BJ (cell line): ENCODE data around the gene CHSY1. TPM values are rescaled to one million over a fixed set of nuclear protein-coding genes. Genes with fewer than 3 reads are reported as not detected.

Experiments
- CTCF ChIA-PET: fragments of 350-600 bp; formaldehyde crosslinking; extraction: SDS; loops from one replicate; lab custom pipeline; 2021; ENCODE audit warnings: antibody characterized with exemption, inconsistent platforms; lab: Yijun Ruan, JAX
- POLR2A ChIA-PET: fragments of 300-600 bp; sonication (Branson Sonifier 250); formaldehyde crosslinking; extraction: SDS; loops from one replicate; lab custom pipeline; 2021; ENCODE audit warnings: antibody characterized with exemption; lab: Charles Lee
- DNase-seq: peaks from one replicate; pipeline ENCODE4 v3.0.0-alpha.2; 2011; ENCODE audit warnings: low read depth
- H3K27me3 ChIP-seq: 2 replicates; pipeline ENCODE4 v1.6.0; 2011; ENCODE audit warnings: low read length; ENCODE audit not compliant: control insufficient read depth, insufficient read depth
- H3K36me3 ChIP-seq: 2 replicates; pipeline ENCODE4 v1.5.1; 2011; ENCODE audit warnings: low read length; ENCODE audit not compliant: control insufficient read depth, insufficient read depth
- H3K4me3 ChIP-seq: 2 replicates; pipeline ENCODE4 v1.5.1; 2011; ENCODE audit warnings: low read depth, mild to moderate bottlenecking, control low read depth, low read length
- polyA plus RNA-seq: library from polyadenylated mRNA; depleted of rRNA; stranded (reverse); fragments of >200 nt; gene quantifications from 2 replicates; pipeline ENCODE4 v1.2.3, GENCODE V29; 2011
- TF ChIP-seq, protein P1 (sequence below): IDR thresholded peaks from 2 replicates; pipeline ENCODE4 v1.5.1; 2011; ENCODE audit warnings: low read depth, mild to moderate bottlenecking, control low read depth, inconsistent platforms, low read length, moderate library complexity; ENCODE audit not compliant: insufficient read depth

The CHSY1 gene
- polyA plus RNA-seq, 1 experiment: 17.7 TPM

DNA sequence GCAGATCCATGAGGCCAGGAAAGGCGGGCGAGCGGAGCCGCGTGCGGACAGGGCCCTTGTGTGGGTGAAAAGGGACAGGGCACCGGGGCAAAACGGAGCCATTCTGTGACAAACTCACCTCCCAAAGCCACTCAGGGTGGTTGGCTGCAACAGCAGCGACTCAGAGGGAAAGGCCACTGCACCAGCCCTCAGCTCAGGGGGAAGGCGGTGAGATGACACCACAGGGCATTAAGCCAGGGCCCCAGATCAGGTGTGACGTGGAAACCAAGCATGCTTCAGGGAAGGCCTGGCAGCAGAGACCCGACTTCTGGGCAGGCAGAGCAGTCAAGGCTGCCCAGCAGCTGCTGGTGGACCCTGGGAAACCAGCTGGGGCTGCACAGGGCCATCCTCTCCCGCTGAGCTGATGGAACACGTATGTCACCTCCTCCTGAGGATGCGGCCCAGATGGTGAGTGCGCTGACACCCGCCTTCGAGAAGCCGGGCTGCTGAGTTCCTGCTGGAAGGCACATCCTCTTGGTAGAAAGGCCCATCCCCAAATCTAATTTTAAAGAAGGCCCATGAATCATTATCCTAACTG lies 82.3 kb downstream of the CHSY1 start:
- CTCF ChIA-PET: interaction anchor here (1.4 to 1.5 kb wide), 2 partner anchors 10 to 12 kb away, joined by 3 to 4 read pairs; no protein-coding TSS in a partner anchor
- POLR2A ChIA-PET: no interaction called here
- H3K4me3 ChIP-seq: no peak overlapping the region
- H3K36me3 ChIP-seq: no peaks in the 10 kb centered on the region; the same call in none of the 2 replicates
- no peaks in the 10 kb centered on the region for H3K27me3 ChIP-seq
- no peak for DNase-seq
- TF ChIP-seq, protein P1, sequence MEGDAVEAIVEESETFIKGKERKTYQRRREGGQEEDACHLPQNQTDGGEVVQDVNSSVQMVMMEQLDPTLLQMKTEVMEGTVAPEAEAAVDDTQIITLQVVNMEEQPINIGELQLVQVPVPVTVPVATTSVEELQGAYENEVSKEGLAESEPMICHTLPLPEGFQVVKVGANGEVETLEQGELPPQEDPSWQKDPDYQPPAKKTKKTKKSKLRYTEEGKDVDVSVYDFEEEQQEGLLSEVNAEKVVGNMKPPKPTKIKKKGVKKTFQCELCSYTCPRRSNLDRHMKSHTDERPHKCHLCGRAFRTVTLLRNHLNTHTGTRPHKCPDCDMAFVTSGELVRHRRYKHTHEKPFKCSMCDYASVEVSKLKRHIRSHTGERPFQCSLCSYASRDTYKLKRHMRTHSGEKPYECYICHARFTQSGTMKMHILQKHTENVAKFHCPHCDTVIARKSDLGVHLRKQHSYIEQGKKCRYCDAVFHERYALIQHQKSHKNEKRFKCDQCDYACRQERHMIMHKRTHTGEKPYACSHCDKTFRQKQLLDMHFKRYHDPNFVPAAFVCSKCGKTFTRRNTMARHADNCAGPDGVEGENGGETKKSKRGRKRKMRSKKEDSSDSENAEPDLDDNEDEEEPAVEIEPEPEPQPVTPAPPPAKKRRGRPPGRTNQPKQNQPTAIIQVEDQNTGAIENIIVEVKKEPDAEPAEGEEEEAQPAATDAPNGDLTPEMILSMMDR: no peak

DNA sequence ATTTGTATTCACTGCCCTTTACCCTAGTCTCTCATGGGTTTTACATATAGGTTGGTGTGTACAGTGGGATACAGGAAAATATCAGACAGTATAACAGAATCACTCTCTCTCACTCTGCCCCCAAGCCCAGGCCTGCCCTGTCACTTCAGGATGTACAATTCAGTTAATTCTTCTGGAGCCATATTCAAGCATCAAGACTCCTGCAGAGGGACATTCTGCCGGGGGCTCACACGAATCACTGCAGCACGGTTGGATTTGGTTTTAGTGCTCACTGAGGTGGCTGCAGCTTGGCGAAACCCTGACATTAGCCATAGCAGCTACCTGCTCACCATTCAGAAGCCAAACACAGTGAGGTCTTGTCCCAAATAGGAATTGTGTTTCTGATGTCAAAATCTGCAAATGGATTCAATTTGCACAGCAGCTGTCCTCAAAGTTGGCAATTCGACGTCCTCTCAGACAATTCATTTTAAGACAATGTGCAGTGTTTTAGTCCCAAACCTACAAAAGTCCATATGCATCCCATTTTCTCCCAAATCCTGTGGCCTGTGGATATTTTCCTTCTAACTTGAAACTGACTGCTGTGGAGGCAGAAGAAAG lies 82.9 kb downstream of the CHSY1 start:
- TF ChIP-seq, protein P1: no peak
- ChIA-PET CTCF (interaction anchor here (1.4 kb wide), 1 partner anchor 9 kb away, joined by 3 read pairs; no protein-coding TSS in a partner anchor), POLR2A (no interaction called here)
- Histone ChIP-seq H3K27me3 (no peaks in the 10 kb centered on the region), H3K36me3 (no peaks in the 10 kb centered on the region; the same call in 1 of the 2 replicates), H3K4me3 (no peak overlapping the region)
- no peak for DNase-seq

GRCh38 chr15:101168463-101168824 lies 83.4 kb downstream of the CHSY1 start:
- CTCF ChIA-PET: interaction anchor here (0.6 kb wide), 1 partner anchor 79 kb away, joined by 3 read pairs; no protein-coding TSS in a partner anchor
- no peak for DNase-seq
- TF ChIP-seq, protein P1: no peak
- H3K36me3 ChIP-seq: no peaks in the 10 kb centered on the region
- POLR2A ChIA-PET: no interaction called here
- H3K27me3 ChIP-seq: no peaks in the 10 kb centered on the region
- H3K4me3 ChIP-seq: no peak overlapping the region

GRCh38 chr15:101167753-101168462 lies 83.9 kb downstream of the CHSY1 start:
- ChIA-PET CTCF (interaction anchor here (0.6 to 1.7 kb wide), 3 partner anchors 17 to 84 kb away, joined by 3 to 5 read pairs (median 3); partner anchors contain the start of gene CHSY1), POLR2A (no interaction called here)

More at GRCh38 chr15:101167753-101168462, 83.9 kb downstream of the CHSY1 start:
- DNase-seq: peak; percentile 34
- Histone ChIP-seq H3K4me3 (no peak overlapping the region), H3K27me3 (no peaks in the 10 kb centered on the region), H3K36me3 (no peaks in the 10 kb centered on the region)
- TF ChIP-seq, protein P1: no peak
